HepG2 (cell line): ENCODE measurements around the gene COL27A1. TPM values are rescaled to one million over a fixed set of nuclear protein-coding genes. Genes with fewer than 3 reads are reported as not detected.

Experiments used
- ELF4 ChIP-seq: sonication (generic); formaldehyde crosslinking; IDR thresholded peaks from 2 replicates; pipeline ENCODE4 v1.5.0; 2020; ENCODE audit warnings: missing genetic modification reagents, mild to moderate bottlenecking, moderate library complexity, borderline replicate concordance
- FOXM1 ChIP-seq: sonication (generic); formaldehyde crosslinking; IDR thresholded peaks from 2 replicates; pipeline ENCODE4 v1.5.0; 2020; ENCODE audit warnings: missing genetic modification reagents
- JUNB ChIP-seq: sonication (generic); formaldehyde crosslinking; IDR thresholded peaks from 2 replicates; pipeline ENCODE4 v1.8.0; 2022; ENCODE audit warnings: missing genetic modification reagents, mild to moderate bottlenecking, borderline replicate concordance
- KDM6A ChIP-seq: IDR thresholded peaks from 2 replicates; pipeline ENCODE4 v1.6.1; 2016; ENCODE audit warnings: low read depth
- MATR3 ChIP-seq: sonication (generic); formaldehyde crosslinking; IDR thresholded peaks from 2 replicates; pipeline ENCODE4 v1.4.0; 2020; ENCODE audit warnings: missing genetic modification reagents
- NFKBIZ ChIP-seq: IDR thresholded peaks from 2 replicates; pipeline ENCODE4 v1.6.1; 2018; ENCODE audit warnings: missing genetic modification reagents, missing compliant biosample characterization
- RFXANK ChIP-seq: IDR thresholded peaks from 2 replicates; pipeline ENCODE4 v1.6.1; 2016
- SMAD1 ChIP-seq: sonication (generic); formaldehyde crosslinking; IDR thresholded peaks from 2 replicates; pipeline ENCODE4 v1.4.0; 2020; ENCODE audit warnings: missing genetic modification reagents, low read depth, mild to moderate bottlenecking, borderline replicate concordance
- TBX3 ChIP-seq: fragments of 450-650 bp; IDR thresholded peaks from 2 replicates; pipeline ENCODE4 v1.6.1; 2017; ENCODE audit warnings: antibody characterized with exemption, mild to moderate bottlenecking, inconsistent platforms, borderline replicate concordance
- YY1 ChIP-seq: IDR thresholded peaks from 2 replicates; pipeline ENCODE4 v1.6.1; 2011; ENCODE audit warnings: low read length, low read depth, moderate library complexity, mild to moderate bottlenecking; ENCODE audit not compliant: insufficient read depth, insufficient replicate concordance
- ZNF234 ChIP-seq: sonication (generic); formaldehyde crosslinking; conservative IDR thresholded peaks from 2 replicates; pipeline ENCODE4 v1.5.1; 2020; ENCODE audit warnings: mild to moderate bottlenecking, missing genetic modification reagents
- ZNF549 ChIP-seq: sonication (generic); formaldehyde crosslinking; IDR thresholded peaks from 2 replicates; pipeline ENCODE4 v1.5.0; 2020; ENCODE audit warnings: missing genetic modification reagents
- ZNF607 ChIP-seq: sonication (generic); formaldehyde crosslinking; IDR thresholded peaks from 2 replicates; pipeline ENCODE4 v1.5.1; 2020; ENCODE audit warnings: missing genetic modification reagents, mild to moderate bottlenecking, borderline replicate concordance
- ZNF879 ChIP-seq: sonication (generic); formaldehyde crosslinking; IDR thresholded peaks from 2 replicates; pipeline ENCODE4 v1.8.1; 2023; ENCODE audit warnings: missing genetic modification reagents
- polyA plus RNA-seq, 8 experiments: library from polyadenylated mRNA; depleted of rRNA in 3 of 8; stranded (reverse) in 7 of 8; unstranded in 1 of 8; fragments of >200 nt; fragmentation: Illumina TruSeq in 4 of 8; extraction: Trizol in 4 of 8; gene quantifications; 2 replicates each; pipeline versions ENCODE4 v1.2.1 to v1.2.3, GENCODE V29; 2011 to 2016; ENCODE audit warnings: low read depth in 4 of 8, missing spikeins in 1 of 8, mixed read lengths in 1 of 8; ENCODE audit not compliant: insufficient read depth in 1 of 8
- total RNA-seq, 5 experiments: library from RNA; depleted of rRNA; stranded (reverse); fragments of >200 nt; fragmentation: Illumina TruSeq; extraction: Trizol; gene quantifications; 2 replicates each; pipeline ENCODE4 v1.2.3, GENCODE V29; 2016; ENCODE audit warnings: low read depth in 1 of 5
- TF ChIP-seq, protein P1 (sequence below): sonication (generic); formaldehyde crosslinking; IDR thresholded peaks from 2 replicates; pipeline ENCODE4 v1.9.0; 2021; ENCODE audit warnings: mild to moderate bottlenecking, missing genetic modification reagents
- TF ChIP-seq, protein P2 (sequence below): sonication (generic); formaldehyde crosslinking; IDR thresholded peaks from 2 replicates; pipeline ENCODE4 v1.5.1; 2020; ENCODE audit warnings: mild to moderate bottlenecking, missing genetic modification reagents, borderline replicate concordance
- TF ChIP-seq, protein P3 (sequence below): sonication (generic); formaldehyde crosslinking; IDR thresholded peaks from 2 replicates; pipeline ENCODE4 v1.8.0; 2022; ENCODE audit warnings: low read depth, missing genetic modification reagents

Gene COL27A1
- total and polyA plus RNA-seq, 2 of the 13 experiments (the other 11 are each of a cell fraction or from before 2014, with no cell fraction given) = 71.3 to 89.1 TPM

DNA sequence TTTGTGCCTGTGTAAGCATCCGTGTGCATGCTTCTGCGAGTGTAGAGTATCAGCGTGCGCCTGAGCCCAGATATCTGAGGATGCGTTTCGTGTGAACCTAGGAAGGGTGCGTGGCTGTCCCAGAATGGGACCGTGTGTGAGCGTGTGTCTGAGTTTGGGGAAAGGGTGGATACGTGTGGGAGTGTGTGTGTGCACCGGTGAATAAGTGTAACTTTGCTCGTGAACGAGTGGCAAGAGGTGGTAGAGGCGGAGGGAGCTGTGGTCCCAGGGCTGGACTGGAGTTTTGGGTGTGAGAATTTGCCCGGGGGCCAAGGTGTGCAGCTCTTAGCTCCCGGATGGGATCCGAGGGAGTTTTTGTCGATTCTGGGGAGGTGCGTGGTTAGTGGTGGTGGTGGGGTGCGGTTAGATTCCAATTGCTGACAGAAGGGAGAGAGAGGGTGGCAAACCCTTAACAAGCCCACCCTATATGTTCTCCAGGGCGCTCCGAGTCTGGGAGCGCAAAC lies 686 bp upstream of the COL27A1 start (continued):
- TF ChIP-seq, protein P1, sequence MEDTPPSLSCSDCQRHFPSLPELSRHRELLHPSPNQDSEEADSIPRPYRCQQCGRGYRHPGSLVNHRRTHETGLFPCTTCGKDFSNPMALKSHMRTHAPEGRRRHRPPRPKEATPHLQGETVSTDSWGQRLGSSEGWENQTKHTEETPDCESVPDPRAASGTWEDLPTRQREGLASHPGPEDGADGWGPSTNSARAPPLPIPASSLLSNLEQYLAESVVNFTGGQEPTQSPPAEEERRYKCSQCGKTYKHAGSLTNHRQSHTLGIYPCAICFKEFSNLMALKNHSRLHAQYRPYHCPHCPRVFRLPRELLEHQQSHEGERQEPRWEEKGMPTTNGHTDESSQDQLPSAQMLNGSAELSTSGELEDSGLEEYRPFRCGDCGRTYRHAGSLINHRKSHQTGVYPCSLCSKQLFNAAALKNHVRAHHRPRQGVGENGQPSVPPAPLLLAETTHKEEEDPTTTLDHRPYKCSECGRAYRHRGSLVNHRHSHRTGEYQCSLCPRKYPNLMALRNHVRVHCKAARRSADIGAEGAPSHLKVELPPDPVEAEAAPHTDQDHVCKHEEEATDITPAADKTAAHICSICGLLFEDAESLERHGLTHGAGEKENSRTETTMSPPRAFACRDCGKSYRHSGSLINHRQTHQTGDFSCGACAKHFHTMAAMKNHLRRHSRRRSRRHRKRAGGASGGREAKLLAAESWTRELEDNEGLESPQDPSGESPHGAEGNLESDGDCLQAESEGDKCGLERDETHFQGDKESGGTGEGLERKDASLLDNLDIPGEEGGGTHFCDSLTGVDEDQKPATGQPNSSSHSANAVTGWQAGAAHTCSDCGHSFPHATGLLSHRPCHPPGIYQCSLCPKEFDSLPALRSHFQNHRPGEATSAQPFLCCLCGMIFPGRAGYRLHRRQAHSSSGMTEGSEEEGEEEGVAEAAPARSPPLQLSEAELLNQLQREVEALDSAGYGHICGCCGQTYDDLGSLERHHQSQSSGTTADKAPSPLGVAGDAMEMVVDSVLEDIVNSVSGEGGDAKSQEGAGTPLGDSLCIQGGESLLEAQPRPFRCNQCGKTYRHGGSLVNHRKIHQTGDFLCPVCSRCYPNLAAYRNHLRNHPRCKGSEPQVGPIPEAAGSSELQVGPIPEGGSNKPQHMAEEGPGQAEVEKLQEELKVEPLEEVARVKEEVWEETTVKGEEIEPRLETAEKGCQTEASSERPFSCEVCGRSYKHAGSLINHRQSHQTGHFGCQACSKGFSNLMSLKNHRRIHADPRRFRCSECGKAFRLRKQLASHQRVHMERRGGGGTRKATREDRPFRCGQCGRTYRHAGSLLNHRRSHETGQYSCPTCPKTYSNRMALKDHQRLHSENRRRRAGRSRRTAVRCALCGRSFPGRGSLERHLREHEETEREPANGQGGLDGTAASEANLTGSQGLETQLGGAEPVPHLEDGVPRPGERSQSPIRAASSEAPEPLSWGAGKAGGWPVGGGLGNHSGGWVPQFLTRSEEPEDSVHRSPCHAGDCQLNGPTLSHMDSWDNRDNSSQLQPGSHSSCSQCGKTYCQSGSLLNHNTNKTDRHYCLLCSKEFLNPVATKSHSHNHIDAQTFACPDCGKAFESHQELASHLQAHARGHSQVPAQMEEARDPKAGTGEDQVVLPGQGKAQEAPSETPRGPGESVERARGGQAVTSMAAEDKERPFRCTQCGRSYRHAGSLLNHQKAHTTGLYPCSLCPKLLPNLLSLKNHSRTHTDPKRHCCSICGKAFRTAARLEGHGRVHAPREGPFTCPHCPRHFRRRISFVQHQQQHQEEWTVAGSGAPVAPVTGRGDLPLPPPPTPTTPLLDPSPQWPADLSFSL (CRISPR knock-in tag) = 0 out of 2 replicates have a peak, but pooled peaks have one; percentile 1
- TF ChIP-seq, protein P2, sequence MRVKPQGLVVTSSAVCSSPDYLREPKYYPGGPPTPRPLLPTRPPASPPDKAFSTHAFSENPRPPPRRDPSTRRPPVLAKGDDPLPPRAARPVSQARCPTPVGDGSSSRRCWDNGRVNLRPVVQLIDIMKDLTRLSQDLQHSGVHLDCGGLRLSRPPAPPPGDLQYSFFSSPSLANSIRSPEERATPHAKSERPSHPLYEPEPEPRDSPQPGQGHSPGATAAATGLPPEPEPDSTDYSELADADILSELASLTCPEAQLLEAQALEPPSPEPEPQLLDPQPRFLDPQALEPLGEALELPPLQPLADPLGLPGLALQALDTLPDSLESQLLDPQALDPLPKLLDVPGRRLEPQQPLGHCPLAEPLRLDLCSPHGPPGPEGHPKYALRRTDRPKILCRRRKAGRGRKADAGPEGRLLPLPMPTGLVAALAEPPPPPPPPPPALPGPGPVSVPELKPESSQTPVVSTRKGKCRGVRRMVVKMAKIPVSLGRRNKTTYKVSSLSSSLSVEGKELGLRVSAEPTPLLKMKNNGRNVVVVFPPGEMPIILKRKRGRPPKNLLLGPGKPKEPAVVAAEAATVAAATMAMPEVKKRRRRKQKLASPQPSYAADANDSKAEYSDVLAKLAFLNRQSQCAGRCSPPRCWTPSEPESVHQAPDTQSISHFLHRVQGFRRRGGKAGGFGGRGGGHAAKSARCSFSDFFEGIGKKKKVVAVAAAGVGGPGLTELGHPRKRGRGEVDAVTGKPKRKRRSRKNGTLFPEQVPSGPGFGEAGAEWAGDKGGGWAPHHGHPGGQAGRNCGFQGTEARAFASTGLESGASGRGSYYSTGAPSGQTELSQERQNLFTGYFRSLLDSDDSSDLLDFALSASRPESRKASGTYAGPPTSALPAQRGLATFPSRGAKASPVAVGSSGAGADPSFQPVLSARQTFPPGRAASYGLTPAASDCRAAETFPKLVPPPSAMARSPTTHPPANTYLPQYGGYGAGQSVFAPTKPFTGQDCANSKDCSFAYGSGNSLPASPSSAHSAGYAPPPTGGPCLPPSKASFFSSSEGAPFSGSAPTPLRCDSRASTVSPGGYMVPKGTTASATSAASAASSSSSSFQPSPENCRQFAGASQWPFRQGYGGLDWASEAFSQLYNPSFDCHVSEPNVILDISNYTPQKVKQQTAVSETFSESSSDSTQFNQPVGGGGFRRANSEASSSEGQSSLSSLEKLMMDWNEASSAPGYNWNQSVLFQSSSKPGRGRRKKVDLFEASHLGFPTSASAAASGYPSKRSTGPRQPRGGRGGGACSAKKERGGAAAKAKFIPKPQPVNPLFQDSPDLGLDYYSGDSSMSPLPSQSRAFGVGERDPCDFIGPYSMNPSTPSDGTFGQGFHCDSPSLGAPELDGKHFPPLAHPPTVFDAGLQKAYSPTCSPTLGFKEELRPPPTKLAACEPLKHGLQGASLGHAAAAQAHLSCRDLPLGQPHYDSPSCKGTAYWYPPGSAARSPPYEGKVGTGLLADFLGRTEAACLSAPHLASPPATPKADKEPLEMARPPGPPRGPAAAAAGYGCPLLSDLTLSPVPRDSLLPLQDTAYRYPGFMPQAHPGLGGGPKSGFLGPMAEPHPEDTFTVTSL (CRISPR knock-in tag) = 0 out of 2 replicates have a peak, but pooled peaks have one; percentile 37
- TF ChIP-seq MATR3 = no peak
- TF ChIP-seq FOXM1 = 0 out of 2 replicates have a peak, but pooled peaks have one; percentile 34
- no peak for TF ChIP-seq ELF4
- no peak for TF ChIP-seq ZNF234
- TF ChIP-seq RFXANK (CRISPR knock-in tag) = no peak
- TF ChIP-seq SMAD1 (CRISPR knock-in tag) = no peak
- no peak for TF ChIP-seq KDM6A (CRISPR knock-in tag)
- TF ChIP-seq ZNF549 (CRISPR knock-in tag) = no peak
- no peak for TF ChIP-seq TBX3
- TF ChIP-seq ZNF607 = no peak
- peak; percentile 76; the same call in 1 of the 2 replicates for TF ChIP-seq JUNB (CRISPR knock-in tag)
- TF ChIP-seq YY1 = no peak
- no peak for TF ChIP-seq ZNF879 (CRISPR knock-in tag)
- TF ChIP-seq, protein P3, sequence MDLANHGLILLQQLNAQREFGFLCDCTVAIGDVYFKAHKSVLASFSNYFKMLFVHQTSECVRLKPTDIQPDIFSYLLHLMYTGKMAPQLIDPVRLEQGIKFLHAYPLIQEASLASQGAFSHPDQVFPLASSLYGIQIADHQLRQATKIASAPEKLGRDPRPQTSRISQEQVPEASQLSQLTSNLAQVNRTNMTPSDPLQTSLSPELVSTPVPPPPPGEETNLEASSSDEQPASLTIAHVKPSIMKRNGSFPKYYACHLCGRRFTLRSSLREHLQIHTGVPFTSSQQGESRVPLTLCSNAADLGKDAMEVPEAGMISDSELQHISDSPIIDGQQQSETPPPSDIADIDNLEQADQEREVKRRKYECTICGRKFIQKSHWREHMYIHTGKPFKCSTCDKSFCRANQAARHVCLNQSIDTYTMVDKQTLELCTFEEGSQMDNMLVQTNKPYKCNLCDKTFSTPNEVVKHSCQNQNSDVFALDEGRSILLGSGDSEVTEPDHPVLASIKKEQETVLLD = peak; percentile 70; the same call in 1 of the 2 replicates
- 0 out of 2 replicates have a peak, but pooled peaks have one; percentile 20 for TF ChIP-seq NFKBIZ
